CD4-positive, alpha-beta T cell (primary cell): ENCODE data around the gene GUCD1. TPM values are rescaled to one million over a fixed set of nuclear protein-coding genes. Genes with fewer than 3 reads are reported as not detected.
"Not testable (repeated sequence)": the region's sequence is repeated elsewhere in the genome, so short reads cannot be mapped to it uniquely, and the experiment has no call there.

Source experiments
- ATAC-seq: fragments of 200-7000 bp; cut with Tn5 transposase; one replicate; pipeline ENCODE4 v1.10.0; 2022; ENCODE audit warnings: mild to moderate bottlenecking; ENCODE audit not compliant: poor library complexity
- CTCF ChIA-PET: fragments of 350-600 bp; sonication (Branson Sonifier 250); formaldehyde crosslinking; loops from one replicate; lab custom pipeline; 2021; ENCODE audit warnings: antibody characterized with exemption, inconsistent platforms; lab: Charles Lee
- POLR2A ChIA-PET: fragments of 350-600 bp; sonication (Branson Sonifier 250); formaldehyde crosslinking; loops from one replicate; lab custom pipeline; 2021; ENCODE audit warnings: antibody characterized with exemption, inconsistent platforms; lab: Charles Lee
- DNase-seq, 14 experiments: peaks; one replicate each; pipeline ENCODE4 v3.0.0-alpha.2; 2013 to 2020; ENCODE audit warnings: mixed read lengths in 2 of 14
- H3K27ac ChIP-seq, 2 donors: one replicate each; pipeline versions ENCODE4 v1.5.1 to v1.7.0; 2013; ENCODE audit warnings: low read length in 2 of 2, low read depth in 1 of 2, mild to moderate bottlenecking in 1 of 2
- H3K27me3 ChIP-seq, 2 experiments: 1 replicate in 1 of 2; 2 replicates in 1 of 2; pipeline versions ENCODE4 v1.6.1 to v1.7.0; 2013; ENCODE audit warnings: low read length in 2 of 2, control low read depth in 1 of 2, mild to moderate bottlenecking in 1 of 2, moderate library complexity in 1 of 2; ENCODE audit not compliant: insufficient read depth in 2 of 2, control insufficient read depth in 1 of 2
- H3K36me3 ChIP-seq: one replicate; pipeline ENCODE4 v1.6.1; 2013; ENCODE audit warnings: low read length, control low read depth; ENCODE audit not compliant: insufficient read depth
- H3K4me1 ChIP-seq: one replicate; pipeline ENCODE4 v1.6.1; 2013; ENCODE audit warnings: low read length, control low read depth; ENCODE audit not compliant: insufficient read depth
- H3K4me3 ChIP-seq: one replicate; pipeline ENCODE4 v1.5.1; 2013; ENCODE audit warnings: mild to moderate bottlenecking, low read length, moderate library complexity
- H3K9me3 ChIP-seq, 2 experiments: 1 replicate in 1 of 2; 2 replicates in 1 of 2; pipeline versions ENCODE4 v1.6.1 to v1.7.0; 2013; ENCODE audit warnings: low read length in 2 of 2, mild to moderate bottlenecking in 2 of 2, control low read depth in 1 of 2, moderate library complexity in 1 of 2; ENCODE audit not compliant: control insufficient read depth in 1 of 2, insufficient read depth in 1 of 2
- H3K27ac Mint-ChIP-seq: one replicate; pipeline ENCODE4 v1.8.0; 2020; ENCODE audit warnings: mixed read lengths
- H3K27me3 Mint-ChIP-seq: one replicate; pipeline ENCODE4 v1.8.0; 2021; ENCODE audit warnings: mixed read lengths
- H3K36me3 Mint-ChIP-seq: one replicate; pipeline ENCODE4 v1.8.0; 2021; ENCODE audit warnings: low read depth, mixed read lengths
- H3K4me1 Mint-ChIP-seq: one replicate; pipeline ENCODE4 v1.8.0; 2021; ENCODE audit warnings: low read depth, mixed read lengths
- H3K4me3 Mint-ChIP-seq: one replicate; pipeline ENCODE4 v1.8.0; 2020; ENCODE audit warnings: mild to moderate bottlenecking, mixed read lengths
- H3K9me3 Mint-ChIP-seq: one replicate; pipeline ENCODE4 v1.8.0; 2020; ENCODE audit warnings: mixed read lengths
- intact Hi-C, 2 experiments: fragments of 100-400 bp; cut with DNase I in 1 of 2; cut with micrococcal nuclease in 1 of 2; formaldehyde crosslinking; loops; one replicate each; pipeline versions ENCODE4 v1.15.1 to v1.9.0; 2023 to 2025; cut with DNase I, micrococcal nuclease
- total RNA-seq, 174 experiments: library from RNA in 2 of 174; stranded (reverse) in 2 of 174; gene quantifications; one replicate each; pipeline ENCODE4 v1.2.3 and lab custom pipeline; 2021 to 2026
- TF ChIP-seq, protein P1 (sequence below): fragments of 200-600 bp; IDR thresholded peaks from one replicate; pipeline ENCODE4 v1.8.0; 2022; ENCODE audit warnings: antibody characterized with exemption, mild to moderate bottlenecking

The GUCD1 gene
- total RNA-seq, 2 experiments from 2014 or later = 60.9 to 68.3 TPM

- POLR2A ChIA-PET = no interaction called here
- no peaks in the 10 kb centered on the region for H3K27me3 Mint-ChIP-seq
These were observed 4.5 kb upstream of the GUCD1 start for GRCh38 chr22:24559471-24559870.

GRCh38 chr22:24555165-24556039 lies 464 bp upstream of the GUCD1 start, which contains the start of gene SNRPD3:
SNRPD3 (plus strand) TSS chr22:24555999; CDS start chr22:24557675, 1,676 bp downstream.
- Histone ChIP-seq H3K27ac (peak within 1 kb of the TSS; percentile 97 to 98), H3K4me1 (peaks cover 52% of the 10 kb centered on the region), H3K4me3 (peak within 1 kb of the TSS; percentile 78), H3K27me3 (no peaks in the 10 kb centered on the region), H3K9me3 (no peaks in the 10 kb centered on the region), H3K36me3 (peaks cover 29% of the 10 kb centered on the region)
- Mint-ChIP-seq H3K4me3 (peak within 1 kb of the TSS; percentile 97), H3K9me3 (no peaks in the 10 kb centered on the region), H3K27ac (peak within 1 kb of the TSS; percentile 89), H3K27me3 (no peaks in the 10 kb centered on the region), H3K36me3 (peaks cover 68% of the 10 kb centered on the region), H3K4me1 (peaks cover 82% of the 10 kb centered on the region)
- POLR2A ChIA-PET = interaction anchor here (0.6 to 2.4 kb wide), 8 partner anchors 7 to 698 kb away, joined by 3 to 17 read pairs (median 4); partner anchors contain the start of gene ADORA2A
- ATAC-seq = peak; percentile 83
- CTCF ChIA-PET = no interaction called here
- DNase-seq = peak; percentile 99 to 100 (median 100)
- TF ChIP-seq, protein P1, sequence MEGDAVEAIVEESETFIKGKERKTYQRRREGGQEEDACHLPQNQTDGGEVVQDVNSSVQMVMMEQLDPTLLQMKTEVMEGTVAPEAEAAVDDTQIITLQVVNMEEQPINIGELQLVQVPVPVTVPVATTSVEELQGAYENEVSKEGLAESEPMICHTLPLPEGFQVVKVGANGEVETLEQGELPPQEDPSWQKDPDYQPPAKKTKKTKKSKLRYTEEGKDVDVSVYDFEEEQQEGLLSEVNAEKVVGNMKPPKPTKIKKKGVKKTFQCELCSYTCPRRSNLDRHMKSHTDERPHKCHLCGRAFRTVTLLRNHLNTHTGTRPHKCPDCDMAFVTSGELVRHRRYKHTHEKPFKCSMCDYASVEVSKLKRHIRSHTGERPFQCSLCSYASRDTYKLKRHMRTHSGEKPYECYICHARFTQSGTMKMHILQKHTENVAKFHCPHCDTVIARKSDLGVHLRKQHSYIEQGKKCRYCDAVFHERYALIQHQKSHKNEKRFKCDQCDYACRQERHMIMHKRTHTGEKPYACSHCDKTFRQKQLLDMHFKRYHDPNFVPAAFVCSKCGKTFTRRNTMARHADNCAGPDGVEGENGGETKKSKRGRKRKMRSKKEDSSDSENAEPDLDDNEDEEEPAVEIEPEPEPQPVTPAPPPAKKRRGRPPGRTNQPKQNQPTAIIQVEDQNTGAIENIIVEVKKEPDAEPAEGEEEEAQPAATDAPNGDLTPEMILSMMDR = no peak
- intact Hi-C loops = loop anchor here in 1 of 2 experiments (1.0 to 10.0 kb wide), 5 partner anchors 285 to 1411 kb away; partner anchors contain the start of genes DERL3, RAB36, RSPH14 and SPECC1L

More at GRCh38 chr22:24559471-24559870, 4.5 kb upstream of the GUCD1 start:
- Histone ChIP-seq H3K27me3 (no peaks in the 10 kb centered on the region), H3K27ac (no peak overlapping the region), H3K36me3 (peaks cover 56% of the 10 kb centered on the region), H3K4me1 (peaks cover 70% of the 10 kb centered on the region), H3K4me3 (no peak overlapping the region), H3K9me3 (no peaks in the 10 kb centered on the region)
- ATAC-seq = no peak
- Mint-ChIP-seq H3K27ac (no peak overlapping the region), H3K9me3 (no peaks in the 10 kb centered on the region), H3K36me3 (peaks cover 78% of the 10 kb centered on the region), H3K4me3 (peak overlapping the region; percentile 63), H3K4me1 (peaks cover 80% of the 10 kb centered on the region)
- intact Hi-C loops = loop anchor here in 1 of 2 experiments (5.0 to 10.0 kb wide), 4 partner anchors 645 to 1415 kb away; partner anchors contain the start of genes DERL3, RAB36 and RSPH14
- no peak for DNase-seq
- TF ChIP-seq, protein P1 = no peak
- CTCF ChIA-PET = interaction anchor here (0.7 kb wide), 2 partner anchors 35 to 101 kb away, joined by 3 to 4 read pairs; no protein-coding TSS in a partner anchor

DNA sequence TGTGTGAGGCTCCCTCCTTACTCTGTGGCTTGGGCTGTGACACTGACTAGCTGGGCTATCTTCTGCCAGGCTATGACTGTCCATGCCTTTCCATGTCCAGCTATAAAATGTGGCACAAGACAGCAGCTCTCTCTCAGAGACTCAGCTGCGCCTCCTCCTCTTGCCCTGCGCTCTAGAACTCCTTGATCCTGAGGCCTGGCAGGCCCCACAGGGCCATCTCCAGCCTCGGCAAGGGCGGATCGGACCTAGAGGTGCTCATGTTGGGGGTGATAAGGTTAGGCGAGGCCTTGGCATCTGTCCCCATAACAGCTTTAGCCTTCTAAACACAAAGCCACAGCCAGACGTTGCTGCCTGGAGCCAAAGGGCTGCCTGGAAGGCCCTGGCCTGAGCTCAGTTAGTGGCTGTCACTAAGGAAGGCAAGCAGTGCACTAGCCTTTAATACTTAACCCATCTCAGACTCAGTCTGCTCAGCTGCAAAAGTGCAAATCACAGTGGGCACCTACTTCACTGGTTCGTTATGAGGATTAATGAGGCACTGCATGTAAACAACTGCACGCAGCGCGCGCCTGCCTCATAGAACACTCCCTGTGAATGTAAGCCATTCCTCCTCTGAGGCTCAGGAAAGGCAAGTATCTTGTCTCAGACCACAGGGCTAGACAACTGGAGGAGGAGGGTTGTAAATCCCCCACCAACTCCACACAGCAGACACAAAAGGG lies 1.2 kb downstream of the GUCD1 start:
- ATAC-seq (no peak), DNase-seq (peak in 2 of 14 experiments; percentile 27 to 31)
- intact Hi-C loops = loop anchor here in 1 of 2 experiments (5.0 to 10.0 kb wide), 4 partner anchors 639 to 1879 kb away; partner anchors contain the start of genes RAB36 and RSPH14
- H3K4me3 Mint-ChIP-seq = peak overlapping the region; percentile 94
- Histone ChIP-seq H3K27me3 (no peaks in the 10 kb centered on the region), H3K4me1 (peaks cover 43% of the 10 kb centered on the region), H3K27ac (peak overlapping the region in 1 of 2 donors; percentile 84), H3K4me3 (peak overlapping the region; percentile 78), H3K36me3 (peaks cover 28% of the 10 kb centered on the region), H3K9me3 (no peaks in the 10 kb centered on the region)
- ChIA-PET POLR2A (interaction anchor here (2.4 kb wide), 1 partner anchor 127 kb away, joined by 17 read pairs; the partner anchor contains the start of gene ADORA2A), CTCF (no interaction called here)
- peak overlapping the region; percentile 80 for H3K27ac Mint-ChIP-seq
- peaks cover 60% of the 10 kb centered on the region for H3K36me3 Mint-ChIP-seq
- H3K9me3 Mint-ChIP-seq = no peaks in the 10 kb centered on the region
- no peaks in the 10 kb centered on the region for H3K27me3 Mint-ChIP-seq
- peaks cover 71% of the 10 kb centered on the region for H3K4me1 Mint-ChIP-seq
- TF ChIP-seq, protein P1 = no peak

- not testable (repeated sequence) for H3K27me3 ChIP-seq, H3K27ac ChIP-seq, H3K4me3 ChIP-seq, DNase-seq, ATAC-seq, H3K27me3 Mint-ChIP-seq, H3K9me3 Mint-ChIP-seq, H3K9me3 ChIP-seq
- intact Hi-C loops = loop anchor here in 1 of 2 experiments (5.0 to 10.0 kb wide), 4 partner anchors 638 to 1880 kb away; partner anchors contain the start of genes RAB36 and RSPH14
- Mint-ChIP-seq H3K4me1 (peaks cover 61% of the 10 kb centered on the region), H3K27ac (peak overlapping the region; percentile 80), H3K36me3 (peaks cover 59% of the 10 kb centered on the region), H3K4me3 (peak overlapping the region; percentile 94)
- ChIA-PET POLR2A (interaction anchor here (0.6 kb wide), 1 partner anchor 111 kb away, joined by 3 read pairs; no protein-coding TSS in a partner anchor), CTCF (interaction anchor here (0.6 to 1.0 kb wide), 2 partner anchors 12 to 250 kb away, joined by 3 read pairs; no protein-coding TSS in a partner anchor)
- peaks cover 28% of the 10 kb centered on the region for H3K36me3 ChIP-seq
- peaks cover 36% of the 10 kb centered on the region for H3K4me1 ChIP-seq
These were observed 2.2 kb downstream of the GUCD1 start for GRCh38 chr22:24552503-24553286.
